8988T (cell line): Measurements from ENCODE around the gene FAM89B.
"Not testable (repeated sequence)": the region's sequence is repeated elsewhere in the genome, so short reads cannot be mapped to it uniquely, and the experiment has no call there.

Experiments used
- DNase-seq: peaks from one replicate; pipeline ENCODE4 v3.0.0; 2011

The FAM89B gene

DNA sequence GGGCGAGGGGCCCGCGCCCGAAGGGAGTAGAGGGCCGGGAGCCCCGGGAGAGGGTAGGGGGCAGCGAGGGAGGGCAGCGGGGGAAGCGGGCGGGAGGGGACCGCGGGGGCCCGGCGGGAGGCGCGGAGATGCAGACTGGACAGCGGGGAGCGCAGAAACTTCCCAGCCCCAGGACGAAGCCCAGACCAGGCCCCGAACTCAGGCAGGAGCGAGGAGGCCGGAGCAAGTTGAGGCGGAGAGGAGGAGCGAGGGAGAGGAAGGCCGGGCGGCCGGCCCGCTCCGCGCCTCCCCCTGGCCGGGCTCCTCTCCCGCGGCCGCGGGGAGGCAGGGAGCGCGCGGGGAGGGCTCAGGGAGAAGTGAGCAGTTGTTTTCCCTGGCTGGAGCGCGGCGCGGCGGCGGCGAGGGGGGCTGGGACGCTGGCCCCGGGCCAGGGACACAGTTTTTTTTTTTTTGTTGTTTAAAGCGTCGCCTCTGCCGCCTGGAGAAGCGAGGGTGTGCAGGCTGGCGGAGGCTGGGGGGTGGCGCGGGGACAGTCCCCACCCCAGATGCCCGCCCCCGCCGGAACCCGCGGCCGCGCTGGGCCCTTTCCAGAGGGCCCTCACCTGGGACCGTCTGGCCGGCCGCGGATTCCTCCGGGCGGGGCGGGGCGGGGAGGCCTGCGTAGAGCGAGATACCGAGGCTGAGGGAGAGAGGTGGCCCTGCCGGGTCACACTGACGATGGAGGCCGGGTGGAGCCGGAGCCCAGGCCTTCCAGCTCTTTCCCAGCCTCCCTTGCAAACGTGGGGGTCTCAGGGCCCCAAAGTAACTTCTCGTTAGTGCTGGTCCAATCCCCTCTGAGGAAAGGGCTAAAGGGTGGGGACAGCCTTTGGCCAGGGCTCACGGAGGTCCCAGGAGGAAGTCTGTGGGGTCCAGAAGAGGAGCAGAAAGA, 14.1 kb upstream of the FAM89B start, which contains the start of gene LTBP3:
Gene LTBP3 (minus strand): TSS at position 358 of the 928 bp plus-strand sequence. CDS start 400 bp downstream, outside the sequence.
- DNase-seq = peak; percentile 95

DNA sequence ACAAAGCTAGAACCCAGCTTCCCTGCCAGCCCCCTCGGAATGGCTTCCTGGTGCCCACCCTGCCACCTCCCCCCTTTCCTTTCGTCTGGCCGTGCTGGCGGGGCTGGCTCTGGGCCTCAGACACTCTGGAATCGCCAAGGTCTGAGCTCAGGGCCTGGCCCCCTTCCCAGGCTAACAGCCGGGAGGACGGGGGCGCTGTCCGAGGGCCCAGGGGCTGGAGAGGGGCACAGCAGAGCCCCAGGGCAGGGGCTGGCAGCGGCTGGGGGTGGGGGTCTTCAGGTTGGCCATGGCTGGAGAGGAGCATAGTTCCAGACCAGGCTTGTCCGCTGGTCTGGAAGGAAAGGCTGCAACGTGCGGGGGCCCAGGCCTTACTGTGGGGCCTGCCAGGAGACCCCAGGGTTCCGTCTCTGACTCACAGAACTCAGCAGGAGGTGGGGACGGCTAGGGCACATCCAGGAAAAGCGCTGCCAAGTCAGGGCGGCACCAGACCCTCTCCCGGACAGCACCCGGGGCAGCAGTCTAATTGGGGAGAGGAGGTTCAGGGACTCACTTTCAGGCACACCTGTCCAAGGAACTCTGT, 13.3 kb upstream of the FAM89B start:
- no peak for DNase-seq

DNA sequence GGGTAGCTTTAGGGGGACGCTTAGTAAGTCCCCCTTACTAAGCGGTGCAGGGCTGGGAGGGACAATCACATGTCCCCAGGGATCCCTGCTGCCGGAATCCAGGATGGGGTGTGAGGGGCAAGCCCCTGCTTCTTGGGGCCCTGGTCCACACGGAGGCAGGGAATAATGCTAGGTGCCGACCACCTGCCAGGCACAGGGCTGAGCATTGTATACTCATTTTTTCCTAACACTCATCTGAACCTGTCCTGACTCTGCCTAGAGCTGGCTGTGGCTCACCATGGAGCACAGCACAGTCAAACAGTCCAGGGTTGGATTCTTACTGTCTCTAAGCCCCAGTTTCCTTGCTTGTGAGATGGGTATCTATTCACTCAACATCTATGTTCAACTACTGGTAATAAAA, 12.8 kb upstream of the FAM89B start:
- DNase-seq = no peak

DNA sequence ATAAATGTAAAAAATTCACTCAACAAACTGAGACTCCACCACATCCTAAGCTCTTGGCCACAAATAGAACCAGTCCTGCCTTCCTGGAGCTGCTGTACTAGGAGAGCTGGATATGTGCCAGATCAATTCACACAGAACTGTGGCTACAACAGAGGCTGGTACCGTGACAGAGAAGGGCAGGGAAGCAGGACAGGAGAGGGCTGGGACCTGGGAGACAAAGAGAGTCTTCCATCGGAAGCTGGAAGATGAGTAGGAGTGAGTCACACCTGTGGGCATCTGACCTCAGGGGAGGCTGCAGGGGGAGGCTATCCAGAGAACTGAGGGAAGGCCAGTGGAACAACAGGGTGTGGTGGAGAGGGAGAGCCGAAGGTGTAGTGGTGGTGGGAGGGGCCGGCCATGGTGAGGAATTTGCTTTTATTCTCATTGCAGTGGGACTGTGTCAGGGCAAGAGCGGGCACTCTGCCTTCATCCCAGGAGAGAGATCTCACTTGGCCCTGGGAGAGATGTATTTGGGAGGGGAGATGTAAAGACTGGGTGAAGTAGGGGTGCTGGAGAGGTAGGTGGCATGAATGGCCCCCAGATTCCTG, 12.3 kb upstream of the FAM89B start:
- DNase-seq = peak; percentile 83

DNA sequence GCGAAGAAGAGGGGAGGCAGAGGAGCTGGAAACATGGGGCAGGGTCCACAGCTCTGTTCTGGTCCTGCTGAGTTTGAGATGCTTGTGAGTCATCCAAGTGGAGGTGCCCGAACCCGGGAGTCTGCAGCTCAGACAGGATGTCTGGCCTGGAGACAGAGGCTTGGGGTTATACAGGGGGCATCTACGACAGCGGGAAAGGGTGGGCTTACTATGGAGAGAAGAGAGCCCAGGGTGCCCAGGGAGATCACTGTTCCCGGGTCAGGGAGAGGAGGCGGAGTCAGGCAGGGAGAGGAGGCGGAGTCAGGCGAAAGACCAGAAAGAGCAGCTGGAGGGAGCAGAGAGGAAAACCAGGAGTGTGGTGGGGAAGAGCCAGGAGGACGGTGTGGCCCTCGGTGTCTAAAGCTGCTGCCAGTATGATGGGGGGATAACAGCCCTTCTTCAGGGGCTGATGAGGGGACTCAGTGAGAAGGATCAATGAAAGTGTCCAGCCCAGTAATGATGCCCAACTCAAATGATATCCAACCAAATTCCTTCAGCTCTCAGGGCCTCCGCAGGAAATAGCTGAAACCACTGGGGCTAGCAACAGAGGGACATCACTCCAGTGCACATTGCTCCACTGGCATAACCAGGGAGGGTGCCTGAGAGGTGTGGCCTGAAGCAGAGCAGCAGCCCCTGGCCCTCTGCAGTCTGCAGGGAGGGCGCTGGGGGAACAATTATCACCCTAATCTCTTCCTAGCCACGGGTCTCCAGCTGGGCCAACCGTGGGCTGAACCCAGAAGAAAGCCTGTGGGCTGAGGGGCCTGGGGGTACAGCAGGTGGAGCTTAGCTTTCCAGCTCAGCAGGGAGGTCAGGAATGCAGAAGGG, 11.6 kb upstream of the FAM89B start:
- DNase-seq = no peak

DNA sequence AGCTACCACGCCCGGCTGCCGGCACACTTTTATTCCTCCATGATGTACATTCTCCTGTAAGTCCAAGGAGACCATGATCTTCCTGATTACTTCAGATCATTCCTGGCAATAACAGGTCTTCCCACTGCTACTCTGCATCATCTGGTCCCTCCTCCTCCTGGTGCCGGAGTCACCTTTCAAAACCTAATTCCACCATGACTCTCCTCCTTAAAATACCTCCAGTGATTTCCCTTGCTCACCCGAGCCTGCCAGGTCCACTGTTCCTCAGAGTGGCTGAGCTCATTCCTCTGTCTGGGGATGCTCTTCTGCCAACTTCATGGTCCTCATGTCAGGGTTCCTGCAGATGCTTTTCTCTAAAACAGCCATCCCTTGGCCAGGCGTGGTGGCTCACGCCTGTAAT, 10.3 kb upstream of the FAM89B start:
- no peak for DNase-seq

DNA sequence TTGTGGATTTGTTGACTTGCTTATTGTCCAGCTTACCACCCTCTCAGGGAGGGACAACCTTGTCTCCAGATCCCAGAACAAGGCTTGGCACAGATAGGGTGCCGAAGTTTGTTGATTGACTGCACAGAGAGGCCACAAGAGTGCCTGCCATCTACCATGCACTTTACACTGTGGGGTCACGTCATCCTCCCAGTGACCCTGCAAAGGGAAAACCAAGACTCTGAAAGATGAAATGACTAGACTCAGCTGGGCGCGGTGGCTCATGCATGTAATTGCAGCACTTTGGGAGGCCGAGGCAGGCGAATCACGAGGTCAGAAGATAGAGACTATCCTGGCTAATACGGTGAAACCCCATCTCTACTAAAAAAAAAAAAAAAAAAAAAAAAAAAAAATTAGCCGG, 9.6 kb upstream of the FAM89B start:
- DNase-seq = no peak

DNA sequence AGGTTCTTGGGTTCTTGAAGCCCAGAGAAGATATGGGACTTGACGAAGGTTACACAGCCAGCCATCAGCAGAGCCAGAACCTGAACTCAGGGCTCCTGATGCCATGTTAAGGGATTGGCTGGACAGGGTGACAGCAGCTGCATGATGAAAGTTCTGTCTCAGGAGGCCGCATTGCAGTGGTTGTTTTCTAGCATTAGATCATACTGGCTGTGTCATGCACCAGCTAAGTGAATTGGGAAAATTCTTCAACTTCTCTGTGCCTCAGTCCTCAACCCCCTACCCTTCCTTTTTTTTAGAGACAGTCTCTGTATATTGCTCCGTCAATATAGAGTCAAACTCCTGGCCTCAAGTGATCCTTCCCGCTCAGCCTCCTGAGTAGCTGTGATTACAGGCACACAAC, 8.7 kb upstream of the FAM89B start:
- DNase-seq = no peak

DNA sequence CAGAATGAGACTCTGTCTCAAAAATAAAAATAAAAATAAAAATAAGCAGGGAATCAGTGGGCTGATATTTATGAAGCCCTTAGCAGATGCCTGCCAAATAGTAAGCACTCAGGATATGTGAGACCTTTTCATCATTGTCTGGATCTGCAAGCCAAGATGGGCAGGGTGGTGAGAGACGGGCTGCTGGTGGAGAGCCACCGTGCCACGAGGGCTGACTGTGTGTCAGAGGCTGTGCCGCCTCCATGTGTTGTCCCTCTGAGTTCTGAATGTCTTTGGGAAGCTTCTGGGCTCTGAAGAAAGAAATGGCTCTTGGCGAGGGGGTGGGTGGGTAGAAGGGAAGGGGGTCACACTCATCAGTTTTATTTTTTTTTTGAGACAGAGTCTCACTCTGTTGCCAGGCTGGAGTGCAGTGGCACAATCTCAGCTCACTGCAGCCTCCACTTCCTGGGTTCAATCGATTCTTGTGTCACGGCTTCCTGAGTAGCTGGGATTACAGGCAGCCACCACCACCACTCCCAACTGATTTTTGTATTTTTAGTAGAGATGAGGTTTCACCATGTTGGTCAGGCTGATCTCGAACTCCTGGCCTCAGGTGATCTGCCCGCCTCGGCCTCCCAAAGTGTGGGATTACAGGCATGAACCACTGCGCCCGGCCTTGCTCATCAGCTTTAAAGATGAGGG, 7.3 kb upstream of the FAM89B start:
- DNase-seq = not testable (repeated sequence)

DNA sequence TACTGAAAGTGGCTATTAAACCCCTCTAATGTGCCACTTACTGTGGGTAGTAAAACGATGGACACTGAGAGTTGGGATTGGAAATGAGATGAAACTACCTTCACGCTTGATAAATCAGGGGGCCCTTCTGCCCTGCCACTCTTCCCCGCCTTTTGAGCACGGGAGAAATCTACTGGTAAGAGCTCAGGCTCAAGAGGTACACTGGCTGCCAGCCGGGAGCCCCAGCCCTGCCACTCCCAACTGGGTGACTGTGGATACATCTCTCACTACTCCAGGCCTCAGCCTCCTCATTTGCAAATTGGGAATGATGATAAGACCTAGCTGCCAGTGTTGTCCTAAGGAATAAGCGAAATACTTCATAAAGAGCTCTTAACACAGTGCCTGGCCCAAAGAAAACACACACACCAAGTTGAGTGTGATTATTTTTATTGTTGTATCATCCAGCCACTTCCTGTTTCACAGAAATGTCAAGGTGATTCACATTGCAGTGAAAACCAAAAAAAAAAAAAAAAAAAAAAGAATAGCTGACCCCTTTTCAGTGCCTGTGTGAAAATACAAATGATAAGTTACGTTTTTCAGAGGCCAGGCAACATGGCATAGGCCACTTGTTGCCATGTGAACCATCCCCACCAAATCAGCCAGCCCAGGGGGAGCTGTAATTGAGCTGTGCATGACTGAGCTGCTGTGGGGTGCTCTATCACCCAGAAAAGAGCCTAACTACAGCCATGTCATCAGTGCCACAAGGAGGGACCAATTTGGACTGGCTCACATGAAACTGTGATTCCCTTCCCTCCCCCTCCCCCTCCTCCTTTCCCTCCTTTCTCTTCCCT, 6.5 kb upstream of the FAM89B start:
- no peak for DNase-seq

DNA sequence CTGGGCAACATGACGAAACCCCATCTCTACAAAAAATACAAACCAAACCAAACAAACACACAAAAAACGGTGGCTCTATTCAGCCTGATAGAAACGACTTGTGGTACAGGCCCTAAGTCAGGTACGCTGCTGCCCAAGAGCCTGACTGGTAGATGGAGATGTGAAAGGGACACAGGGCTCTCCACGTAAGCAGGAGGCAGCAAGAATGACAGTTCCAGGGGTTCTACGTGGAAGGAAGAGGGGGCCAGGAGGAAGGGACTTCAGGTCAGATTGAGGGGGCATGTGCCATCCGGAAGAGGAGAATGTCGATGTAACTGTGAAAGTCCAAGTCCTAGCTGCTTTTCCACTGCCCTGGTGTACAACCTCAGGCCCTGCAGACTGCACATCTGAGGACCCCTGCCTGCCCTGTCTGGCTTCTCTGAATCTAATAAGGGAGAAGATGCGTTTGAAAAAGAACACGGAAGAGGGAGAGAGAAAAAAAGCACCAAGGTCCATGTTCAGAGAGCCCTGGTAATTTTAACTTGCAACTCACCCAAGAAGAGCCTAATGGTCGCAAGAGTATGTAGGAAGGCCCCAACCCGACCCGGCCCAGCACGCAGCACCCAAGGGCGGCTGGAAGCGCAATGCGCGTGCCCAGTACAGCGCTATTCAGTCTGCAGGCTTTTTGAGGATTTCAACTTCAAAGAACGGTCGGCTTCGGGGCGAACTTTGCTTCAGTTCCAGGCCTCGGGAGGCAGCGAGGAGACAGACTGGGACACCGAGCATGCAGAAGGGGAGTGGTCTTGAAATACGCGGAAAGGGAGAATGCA, 3.0 kb upstream of the FAM89B start:
- no peak for DNase-seq

DNA sequence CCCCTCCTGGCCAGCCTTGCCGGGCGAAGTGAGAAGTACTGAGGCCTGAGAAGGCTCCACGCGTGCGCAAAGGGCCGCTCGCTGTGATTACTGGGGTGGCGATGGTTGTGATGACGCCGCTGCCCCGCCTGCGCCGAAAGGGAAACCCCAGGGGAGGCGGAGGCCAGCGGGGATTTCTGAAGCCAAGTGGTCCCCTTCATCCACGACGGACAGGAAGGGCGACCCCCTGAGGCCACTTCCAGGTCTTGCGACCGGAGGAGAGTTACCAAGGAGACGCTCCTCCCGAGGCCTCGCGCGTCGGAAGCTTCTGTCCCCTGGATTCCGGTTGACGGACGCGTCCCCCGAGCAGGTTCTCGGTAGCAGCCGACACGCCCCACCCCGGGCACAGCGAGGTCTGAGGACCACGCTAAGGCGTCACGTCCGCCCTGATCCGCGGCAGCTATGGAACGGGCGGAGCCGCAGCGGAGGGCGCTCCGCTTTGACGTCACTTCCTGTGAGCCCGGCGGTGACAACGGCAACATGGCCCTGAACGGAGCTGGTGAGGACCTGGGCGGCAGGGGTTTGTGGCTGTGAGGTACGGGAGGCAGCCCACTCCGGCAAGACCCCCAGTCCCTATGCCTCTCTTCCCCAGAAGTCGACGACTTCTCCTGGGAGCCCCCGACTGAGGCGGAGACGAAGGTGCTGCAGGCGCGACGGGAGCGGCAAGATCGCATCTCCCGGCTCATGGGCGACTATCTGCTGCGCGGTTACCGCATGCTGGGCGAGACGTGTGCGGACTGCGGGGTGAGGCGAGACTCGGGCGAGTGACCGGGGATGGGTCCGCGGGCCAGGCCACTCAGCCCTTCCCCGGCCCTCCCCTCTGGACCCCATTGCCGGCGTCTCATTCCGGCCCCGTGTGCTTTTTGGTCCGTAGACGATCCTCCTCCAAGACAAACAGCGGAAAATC, 2.1 kb upstream of the FAM89B start, which contains the start of gene ZNRD2:
Gene ZNRD2 (plus strand): TSS at position 505 of the 946 bp plus-strand sequence. CDS start 15 bp downstream, at position 520.
- peak; percentile 100 for DNase-seq

DNA sequence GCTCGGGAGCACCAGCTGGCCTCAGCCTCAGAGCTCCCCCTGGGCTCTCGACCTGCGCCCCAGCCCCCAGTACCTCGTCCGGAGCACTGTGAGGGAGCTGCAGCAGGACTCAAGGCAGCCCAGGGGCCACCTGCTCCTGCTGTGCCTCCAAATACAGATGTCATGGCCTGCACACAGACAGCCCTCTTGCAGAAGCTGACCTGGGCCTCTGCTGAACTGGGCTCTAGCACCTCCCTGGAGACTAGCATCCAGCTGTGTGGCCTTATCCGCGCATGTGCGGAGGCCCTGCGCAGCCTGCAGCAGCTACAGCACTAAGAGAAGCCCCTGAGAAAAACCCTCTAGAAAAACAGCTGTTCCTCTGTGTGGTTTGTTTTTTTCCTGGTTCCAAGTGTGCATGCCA, 918 bp upstream of the FAM89B start:
- DNase-seq = no peak

DNA sequence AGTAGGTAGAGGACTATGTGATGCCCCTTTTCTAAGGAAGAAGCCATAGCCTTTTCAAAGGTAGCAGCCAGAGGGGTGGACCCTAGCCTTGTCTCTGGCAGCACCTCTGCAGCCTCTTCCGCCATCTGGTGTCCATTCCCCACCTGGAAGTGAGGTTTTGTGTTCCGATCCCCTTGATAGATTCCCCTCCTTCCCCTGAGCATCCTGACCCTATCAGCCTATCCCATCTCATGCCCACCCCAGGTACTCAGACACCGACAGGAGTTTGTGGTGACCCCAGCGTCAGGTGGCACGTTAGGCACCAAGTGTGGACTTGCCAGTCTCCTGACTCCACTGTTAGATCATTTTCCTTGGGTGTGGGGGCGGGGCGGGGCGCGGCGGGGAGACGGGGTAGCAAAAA, 398 bp upstream of the FAM89B start:
- peak; percentile 93 for DNase-seq

DNA sequence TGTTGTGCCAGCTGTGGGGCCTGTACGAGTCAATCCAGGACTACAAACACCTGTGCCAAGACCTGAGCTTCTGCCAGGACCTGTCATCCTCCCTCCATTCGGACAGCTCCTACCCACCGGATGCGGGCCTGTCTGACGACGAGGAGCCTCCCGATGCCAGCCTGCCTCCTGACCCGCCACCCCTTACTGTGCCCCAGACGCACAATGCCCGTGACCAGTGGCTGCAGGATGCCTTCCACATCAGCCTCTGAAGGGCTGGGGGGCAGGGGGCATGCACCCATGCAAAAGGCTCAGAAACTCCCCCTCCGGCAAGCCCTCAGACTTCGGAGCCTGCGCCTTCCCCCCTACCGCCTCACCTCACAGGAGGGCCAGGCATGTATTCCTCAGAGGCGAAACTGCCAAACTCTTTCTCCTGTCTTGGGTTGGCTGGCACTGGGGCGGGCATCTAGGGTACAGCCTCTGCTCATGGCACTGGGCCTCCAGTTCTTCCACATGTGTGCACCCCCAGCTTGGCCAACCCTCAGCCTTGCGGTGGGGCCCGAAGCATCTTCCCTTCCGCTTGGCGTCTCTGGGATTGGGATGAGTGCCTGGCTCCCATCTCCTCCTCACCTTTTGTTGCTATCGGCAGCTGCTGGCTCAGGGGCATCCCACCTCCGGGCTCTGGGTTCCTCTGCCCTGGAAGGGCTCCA, 1.2 kb downstream of the FAM89B start:
- DNase-seq = no peak

DNA sequence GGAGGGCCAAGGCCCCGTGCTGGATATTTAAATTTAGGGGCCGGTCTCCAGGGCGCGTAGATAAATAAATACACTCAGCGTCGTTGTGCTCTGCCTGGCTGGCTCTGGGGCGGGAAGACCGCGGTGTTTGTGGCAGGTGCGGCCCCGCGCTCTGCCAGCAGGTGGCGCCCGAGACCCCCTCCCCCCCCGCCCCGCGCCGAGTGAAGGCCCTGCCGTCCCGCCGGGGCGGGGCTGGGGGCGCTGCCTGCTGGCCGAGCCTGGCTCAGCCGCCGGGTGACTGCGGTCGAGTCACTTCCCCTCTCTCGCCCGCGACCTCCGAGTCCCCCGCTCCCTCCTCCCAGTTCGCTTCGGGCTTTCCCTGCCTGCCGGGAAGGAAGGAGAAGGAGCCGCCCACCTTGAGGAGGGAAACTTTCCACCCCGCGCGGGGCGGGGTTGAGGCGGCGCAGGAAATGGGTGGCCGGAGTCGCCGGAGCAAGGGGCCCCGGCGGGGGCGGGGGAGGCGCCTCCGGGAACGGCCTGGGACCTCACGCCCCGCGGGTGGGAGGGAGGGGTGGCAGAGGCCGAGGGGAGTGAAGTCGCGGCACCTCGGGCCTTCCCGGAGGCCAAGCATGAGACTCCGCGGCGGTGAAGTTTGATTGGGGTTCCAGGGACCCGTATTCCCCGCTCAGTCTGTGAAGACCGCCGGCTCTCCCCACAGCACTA, 1.9 kb downstream of the FAM89B start:
- peak; percentile 100 for DNase-seq

DNA sequence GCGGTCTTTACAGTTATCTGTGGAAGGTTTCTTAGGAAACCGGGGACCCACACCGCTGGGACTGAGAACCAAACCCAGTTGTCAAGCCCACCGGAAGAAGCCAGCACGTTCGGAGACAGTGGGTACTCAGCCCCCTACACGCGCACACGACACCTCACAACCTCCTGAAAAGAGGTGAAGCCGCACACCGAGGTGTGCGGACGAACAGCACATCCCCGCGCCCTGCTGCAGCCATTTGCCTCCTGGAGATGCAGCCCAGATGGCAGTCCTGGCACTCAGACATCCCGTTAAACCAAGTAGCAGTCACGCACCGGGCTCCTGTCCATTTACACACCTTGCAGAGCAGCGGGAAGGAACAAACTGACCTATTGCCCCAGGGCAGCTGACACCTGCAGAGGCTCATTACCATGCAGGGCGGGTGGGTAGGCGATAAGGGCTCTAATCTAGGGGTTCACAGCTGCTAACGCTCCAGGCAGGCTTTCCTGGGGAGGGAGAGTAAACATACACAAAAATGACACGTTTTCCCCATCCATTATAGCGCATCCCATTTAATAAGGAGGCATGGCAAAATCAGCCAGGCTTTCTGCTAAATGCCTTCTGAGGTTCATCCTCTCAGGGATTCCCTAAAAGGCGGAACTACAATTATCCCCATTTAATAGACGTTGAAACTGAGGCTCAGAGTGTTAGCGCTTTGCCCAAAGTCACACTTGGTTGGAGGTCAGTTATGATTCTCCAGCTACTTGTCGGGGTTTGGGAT, 2.7 kb downstream of the FAM89B start:
- DNase-seq = no peak
